SK-N-MC (cell line): ENCODE results near the gene CEP126.
"Not testable (repeated sequence)": the region's sequence is repeated elsewhere in the genome, so short reads cannot be mapped to it uniquely, and the experiment has no call there.

Experiments
- EZH2 ChIP-seq: fragments of 200-600 bp; sonication (generic); IDR thresholded peaks from one replicate; pipeline ENCODE4 v1.6.1; 2017; ENCODE audit warnings: antibody characterized with exemption
- POLR2AphosphoS5 ChIP-seq: IDR thresholded peaks from 2 replicates; pipeline ENCODE4 v1.6.1; 2012; ENCODE audit warnings: mild to moderate bottlenecking, low read depth, low read length, borderline replicate concordance

DNA sequence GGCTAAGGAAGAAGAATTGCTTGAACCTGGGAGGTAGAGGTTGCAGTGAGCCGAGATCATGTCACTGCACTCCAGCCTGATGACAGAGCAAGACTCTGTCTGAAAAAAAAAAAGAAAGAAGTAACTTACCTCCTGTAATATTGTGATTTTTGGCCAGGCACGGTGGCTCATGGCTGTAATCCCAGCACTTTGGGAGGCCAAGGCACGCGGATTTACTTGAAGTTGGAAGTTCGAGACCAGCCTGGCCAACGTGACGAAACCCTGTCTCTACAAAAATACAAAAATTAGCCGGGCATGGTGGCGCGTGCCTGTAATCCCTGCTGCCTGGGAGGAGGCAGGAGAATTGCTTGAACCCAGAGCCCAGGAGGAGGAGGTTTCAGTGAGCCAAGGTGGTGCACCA is 49.4 kb downstream of the CEP126 start:
- TF ChIP-seq EZH2, POLR2AphosphoS5: not testable (repeated sequence)
